ENCODE measurements around the gene CSNK1A1L. TPM values are rescaled to one million over a fixed set of nuclear protein-coding genes. Genes with fewer than 3 reads are reported as not detected.

CSNK1A1L gene
- total RNA-seq, 1 experiment from 2014 or later = not detected

GRCh38 chr13:37074703-37075102 lies 30.8 kb downstream of the CSNK1A1L start:
- in situ Hi-C loops (cut with HindIII; ENCODE audit: low pct_unique_long_range_greater_than_20kb, low sequenced_read_pairs) (no loop called here), intact Hi-C loops (cut with micrococcal nuclease; ENCODE audit: unreplicated experiment) (loop anchor here (2.0 to 10.0 kb wide), 2 partner anchors 528 to 1510 kb away; no protein-coding TSS in a partner anchor)
- Histone ChIP-seq H3K9me3 (ENCODE audit: control insufficient read depth, insufficient read depth, low read depth, low read length) (no peaks in the 10 kb centered on the region), H3K36me3 (ENCODE audit: control insufficient read depth, insufficient read depth, low read length) (no peaks in the 10 kb centered on the region), H3K27ac (ENCODE audit: low read length) (no peak overlapping the region), H3K4me3 (ENCODE audit: low read depth in 2 of 2, low read length in 2 of 2) (no peak overlapping the region), H3K4me1 (ENCODE audit: control insufficient read depth, insufficient read depth, low read length) (no peaks in the 10 kb centered on the region), H3K27me3 (ENCODE audit: control insufficient read depth, insufficient read depth, low read length) (no peaks in the 10 kb centered on the region)
- ATAC-seq = peak; percentile 63; the same call in 1 of the 2 replicates
- BruUV-seq (replicated peaks) = no TSS peak
- CTCF ChIA-PET = no interaction called here
- no peak for DNase-seq (ENCODE audit: low read depth, low spot score)
- POLR2A ChIA-PET = no interaction called here
- TF ChIP-seq TCF7L2 (IDR thresholded peaks at IDR 0.05; ENCODE audit: low read depth, low read length) (no peak), CTCF (IDR thresholded peaks at IDR 0.05) (peak; percentile 38; the same call in 1 of the 2 replicates)

- CTCF ChIA-PET = no interaction called here
- BruUV-seq (replicated peaks) = no TSS peak
- Histone ChIP-seq H3K36me3 (ENCODE audit: control insufficient read depth, insufficient read depth, low read length) (no peaks in the 10 kb centered on the region), H3K27ac (ENCODE audit: low read length) (no peak overlapping the region), H3K9me3 (ENCODE audit: control insufficient read depth, insufficient read depth, low read depth, low read length) (no peaks in the 10 kb centered on the region), H3K27me3 (ENCODE audit: control insufficient read depth, insufficient read depth, low read length) (no peaks in the 10 kb centered on the region), H3K4me1 (ENCODE audit: control insufficient read depth, insufficient read depth, low read length) (no peaks in the 10 kb centered on the region), H3K4me3 (ENCODE audit: low read depth in 2 of 2, low read length in 2 of 2) (no peak overlapping the region)
- TF ChIP-seq SIN3A (IDR thresholded peaks at IDR 0.05; ENCODE audit: borderline replicate concordance, insufficient read depth, low read depth, low read length) (no peak), REST (IDR thresholded peaks at IDR 0.05; ENCODE audit: insufficient read depth in 1 of 2, low read depth in 2 of 2, low read length in 1 of 2) (no peak), TCF7L2 (IDR thresholded peaks at IDR 0.05; ENCODE audit: low read depth, low read length) (no peak), POLR2AphosphoS5 (IDR thresholded peaks at IDR 0.05; ENCODE audit: low read depth, low read length) (no peak), CTCF (IDR thresholded peaks at IDR 0.05) (no peak)
- POLR2A ChIA-PET = no interaction called here
- ATAC-seq (no peak), DNase-seq (ENCODE audit: low read depth, low spot score) (no peak)
- intact Hi-C loops (cut with micrococcal nuclease; ENCODE audit: unreplicated experiment) (loop anchor here (10.0 kb wide), 1 partner anchor 1513 kb away; no protein-coding TSS in a partner anchor), in situ Hi-C loops (cut with HindIII; ENCODE audit: low pct_unique_long_range_greater_than_20kb, low sequenced_read_pairs) (no loop called here)
Measured at GRCh38 chr13:37072024-37072423, 33.4 kb downstream of the CSNK1A1L start.
